GM12873 (cell line): Measurements from ENCODE around the gene B9D2.

Source experiments
- TF ChIP-seq, protein P1 (sequence below): IDR thresholded peaks from 2 replicates; pipeline ENCODE4 v1.5.1; 2012; ENCODE audit warnings: low read depth, mild to moderate bottlenecking, moderate library complexity, low read length, control low read depth; ENCODE audit not compliant: insufficient read depth; ENCODE audit errors: missing control alignments

B9D2 gene

DNA sequence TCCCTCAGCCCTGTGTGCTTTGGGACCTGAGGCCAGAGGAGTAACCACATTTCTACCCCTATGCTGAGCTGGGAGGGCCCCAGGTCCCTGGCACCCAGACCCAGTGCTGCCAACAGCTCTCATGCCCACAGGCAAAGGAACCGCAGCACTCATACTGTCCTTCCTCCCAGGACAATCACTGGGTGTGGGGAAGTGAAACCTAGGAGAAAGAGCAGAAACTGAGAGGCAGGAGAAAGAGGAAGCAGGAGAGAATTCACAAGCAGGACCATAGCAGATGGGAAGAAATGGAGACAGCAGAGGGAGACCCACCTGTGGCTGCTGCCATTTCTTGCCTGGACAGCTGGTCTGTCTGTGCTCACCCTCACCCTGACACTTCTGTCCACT is 35.1 kb downstream of the B9D2 start:
- TF ChIP-seq, protein P1, sequence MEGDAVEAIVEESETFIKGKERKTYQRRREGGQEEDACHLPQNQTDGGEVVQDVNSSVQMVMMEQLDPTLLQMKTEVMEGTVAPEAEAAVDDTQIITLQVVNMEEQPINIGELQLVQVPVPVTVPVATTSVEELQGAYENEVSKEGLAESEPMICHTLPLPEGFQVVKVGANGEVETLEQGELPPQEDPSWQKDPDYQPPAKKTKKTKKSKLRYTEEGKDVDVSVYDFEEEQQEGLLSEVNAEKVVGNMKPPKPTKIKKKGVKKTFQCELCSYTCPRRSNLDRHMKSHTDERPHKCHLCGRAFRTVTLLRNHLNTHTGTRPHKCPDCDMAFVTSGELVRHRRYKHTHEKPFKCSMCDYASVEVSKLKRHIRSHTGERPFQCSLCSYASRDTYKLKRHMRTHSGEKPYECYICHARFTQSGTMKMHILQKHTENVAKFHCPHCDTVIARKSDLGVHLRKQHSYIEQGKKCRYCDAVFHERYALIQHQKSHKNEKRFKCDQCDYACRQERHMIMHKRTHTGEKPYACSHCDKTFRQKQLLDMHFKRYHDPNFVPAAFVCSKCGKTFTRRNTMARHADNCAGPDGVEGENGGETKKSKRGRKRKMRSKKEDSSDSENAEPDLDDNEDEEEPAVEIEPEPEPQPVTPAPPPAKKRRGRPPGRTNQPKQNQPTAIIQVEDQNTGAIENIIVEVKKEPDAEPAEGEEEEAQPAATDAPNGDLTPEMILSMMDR, result no peak

DNA sequence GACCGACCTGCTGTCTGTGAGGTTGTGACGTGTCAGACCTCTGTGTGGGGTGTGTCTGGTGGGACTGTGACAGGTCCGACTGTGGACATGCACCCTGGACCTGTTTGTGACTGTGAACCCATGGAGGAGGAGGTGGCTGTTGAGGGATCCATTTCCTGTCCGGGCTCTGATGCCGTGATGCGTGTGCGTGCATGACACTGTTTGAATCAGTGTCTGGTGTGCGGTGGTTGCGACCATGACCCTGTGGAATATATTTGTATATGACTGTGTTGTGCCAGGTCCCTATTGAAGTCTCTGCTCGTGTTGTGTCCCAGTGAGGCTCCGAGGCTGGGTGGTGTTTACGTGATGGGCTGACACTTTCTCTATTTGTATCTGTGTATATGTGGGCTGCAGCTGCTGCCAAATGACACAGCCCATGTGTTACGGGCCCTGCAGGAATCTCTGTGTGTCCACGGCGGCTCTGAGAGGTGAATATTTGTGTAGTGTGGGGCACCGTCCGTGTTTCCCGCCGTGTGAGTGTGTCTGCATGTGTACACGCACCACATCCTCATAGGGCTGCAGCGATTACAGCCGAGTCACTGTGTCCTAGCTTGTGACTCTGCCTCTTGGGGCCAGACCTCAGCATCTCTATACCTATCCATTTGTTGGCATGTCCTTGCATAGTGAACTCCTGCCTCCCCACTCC is 35.6 kb downstream of the B9D2 start:
- TF ChIP-seq, protein P1, result no peak

DNA sequence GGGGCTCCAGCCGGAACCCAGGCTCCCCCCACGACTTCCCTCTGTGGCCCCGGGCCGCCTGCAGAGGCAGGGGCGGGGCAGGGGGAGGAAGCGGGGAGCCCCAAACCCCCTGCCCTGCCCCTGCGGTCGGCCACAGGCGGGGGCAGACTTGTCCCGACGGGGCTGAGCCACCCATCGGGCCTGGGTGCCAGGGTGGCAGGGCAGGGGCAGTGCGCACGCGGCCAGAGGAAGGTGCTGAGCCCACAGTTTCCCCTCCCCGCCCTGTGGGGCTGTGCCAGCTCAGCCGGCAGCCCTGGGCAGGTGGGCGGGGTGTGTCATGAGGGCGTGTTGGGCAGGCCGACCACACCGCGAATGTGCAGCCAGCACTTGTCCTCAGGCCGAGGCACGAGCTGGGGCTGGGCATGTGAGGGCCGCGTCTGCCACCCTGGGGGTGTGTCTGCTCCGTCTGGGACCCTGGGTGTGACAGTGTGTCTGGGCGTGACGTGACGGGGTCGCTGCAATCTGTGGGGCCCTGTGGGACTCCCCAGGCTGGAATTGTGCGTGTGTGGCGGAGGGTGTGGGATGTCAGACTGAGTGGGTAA is 36.3 kb downstream of the B9D2 start:
- TF ChIP-seq, protein P1, result no peak

DNA sequence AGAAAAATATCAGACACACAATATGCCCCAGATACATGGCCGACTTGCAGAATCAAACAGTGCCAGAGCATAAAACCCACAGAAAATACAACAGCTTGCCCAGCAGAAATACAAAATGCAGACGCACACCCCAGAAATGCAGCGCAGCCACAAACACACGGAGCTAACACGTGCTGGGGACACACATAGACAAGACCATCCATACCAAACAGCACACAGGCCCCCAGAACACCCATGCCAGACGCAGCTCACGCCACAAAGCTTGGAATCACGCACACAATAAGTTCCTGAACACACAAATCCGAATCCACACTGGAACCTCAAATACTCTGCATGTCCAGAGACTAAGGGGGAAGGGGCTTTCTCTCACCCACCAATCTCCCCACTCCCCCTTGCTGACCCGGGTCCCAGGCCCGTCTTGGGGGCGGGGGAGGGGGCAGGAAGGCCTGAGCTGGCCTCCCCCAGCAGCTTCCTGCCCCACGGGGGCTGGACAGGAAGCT is 36.8 kb downstream of the B9D2 start:
- TF ChIP-seq, protein P1, result no peak

DNA sequence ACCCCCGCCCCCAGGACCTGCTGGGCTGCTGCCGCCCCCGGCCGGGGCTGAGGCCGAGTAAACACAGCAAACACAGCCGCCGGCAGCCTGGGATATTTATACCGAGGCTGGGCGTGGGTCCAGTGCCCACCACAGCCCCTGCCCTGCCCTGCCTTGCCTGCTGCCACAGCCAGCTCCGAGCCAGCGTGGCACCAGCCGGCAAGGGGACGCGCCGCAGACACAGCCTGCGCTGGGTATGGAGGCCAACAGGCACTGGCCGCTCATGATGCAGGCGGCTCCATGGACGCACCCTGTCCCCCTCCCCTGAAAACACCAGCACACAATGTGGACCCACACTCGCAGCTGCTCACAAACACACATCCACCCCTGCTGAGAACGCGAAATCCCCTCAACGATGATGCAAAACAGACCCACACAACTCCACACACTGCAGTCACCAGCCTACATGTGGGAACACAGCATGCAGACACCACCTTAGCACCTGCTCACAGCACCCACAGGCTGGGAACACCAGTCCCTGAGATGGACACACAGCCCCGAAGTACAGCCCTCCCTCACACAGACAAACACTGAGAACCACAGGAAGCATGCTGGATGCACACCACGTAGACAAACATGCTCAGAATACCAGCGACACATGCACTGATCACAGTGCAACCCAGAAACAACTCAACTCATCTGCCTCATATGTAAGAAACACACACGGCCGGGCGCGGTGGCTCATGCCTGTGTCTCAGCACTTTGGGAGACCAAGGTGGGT is 37.8 kb downstream of the B9D2 start:
- TF ChIP-seq, protein P1, result no peak

DNA sequence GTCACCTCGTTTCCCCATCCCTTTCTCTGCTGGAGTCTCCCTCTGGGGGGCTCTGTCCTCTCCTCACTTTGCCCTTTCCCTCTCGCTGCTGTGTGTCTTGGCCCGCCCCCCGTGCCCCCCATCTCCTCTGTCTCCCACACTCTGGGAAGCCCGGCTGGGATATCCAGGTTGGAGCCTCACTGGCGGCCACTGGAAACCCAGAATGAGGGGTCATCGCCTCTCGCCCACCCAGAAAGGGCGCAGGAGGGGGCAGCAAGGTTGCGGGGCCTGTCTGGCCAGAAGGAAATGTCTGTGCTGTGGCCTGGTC is 38.4 kb downstream of the B9D2 start:
- TF ChIP-seq, protein P1, result no peak

DNA sequence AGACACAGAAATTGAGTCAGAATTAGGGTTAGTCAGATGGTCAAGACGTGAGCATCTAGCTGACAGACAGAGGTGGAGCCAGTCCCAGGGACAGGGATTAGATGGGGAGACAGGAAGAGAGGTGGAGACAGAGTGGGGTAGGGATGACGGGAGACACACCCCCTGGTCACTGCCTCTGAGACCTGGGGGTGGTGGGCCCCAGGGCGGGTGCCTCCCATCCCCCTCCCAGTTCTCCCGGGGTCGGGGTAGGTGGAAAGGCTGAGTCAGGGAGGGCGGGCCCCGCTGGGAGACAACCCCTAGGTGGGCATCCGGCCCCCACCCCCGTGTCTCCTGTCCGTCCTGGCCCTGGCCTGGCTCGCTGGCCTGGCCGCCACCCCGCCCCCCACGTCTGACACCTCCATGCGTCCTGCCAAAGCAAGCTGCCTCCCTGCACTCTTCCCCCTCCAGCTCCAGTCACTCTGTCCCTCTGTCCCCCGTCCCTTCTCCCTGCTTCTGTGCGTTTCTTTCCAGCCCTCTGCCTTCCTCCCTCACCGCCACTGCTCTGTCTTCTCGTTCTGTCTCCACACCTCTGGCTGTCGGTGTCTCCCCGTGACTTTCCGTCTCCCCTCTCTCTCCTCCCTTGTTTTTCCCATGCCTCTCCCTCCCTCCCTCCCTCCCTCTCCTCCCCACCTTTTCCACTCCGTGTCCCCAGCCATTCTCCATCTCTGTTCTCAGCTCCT is 38.9 kb downstream of the B9D2 start:
- TF ChIP-seq, protein P1, result no peak
